LNCaP clone FGC (cell line): ENCODE measurements around the gene AFF2.

Experiments
- DNase-seq: peaks from one replicate; pipeline ENCODE4 v3.0.0-alpha.2; 2011; ENCODE audit warnings: low read depth
- H3K4me3 ChIP-seq: 2 replicates; pipeline ENCODE4 v1.5.1; 2011; ENCODE audit warnings: mild to moderate bottlenecking, low read depth, low read length, control low read depth
- CTCF ChIP-seq: IDR thresholded peaks from 2 replicates; pipeline ENCODE4 v1.5.1; 2012; ENCODE audit warnings: mild to moderate bottlenecking; ENCODE audit not compliant: control insufficient read depth, insufficient read depth; ENCODE audit errors: extremely low read depth

The AFF2 gene

GRCh38 chrX:148534291-148534690 is 33.9 kb downstream of the AFF2 start:
- DNase-seq, result no peak
- TF ChIP-seq CTCF, result no peak
- no peak overlapping the region for H3K4me3 ChIP-seq

GRCh38 chrX:148535639-148536038 is 35.2 kb downstream of the AFF2 start:
- TF ChIP-seq CTCF, result no peak
- H3K4me3 ChIP-seq, result no peak overlapping the region
- no peak for DNase-seq

GRCh38 chrX:148536961-148537360 is 36.5 kb downstream of the AFF2 start:
- TF ChIP-seq CTCF, result no peak
- DNase-seq, result no peak
- H3K4me3 ChIP-seq, result no peak overlapping the region

- TF ChIP-seq CTCF, result no peak
- no peak overlapping the region for H3K4me3 ChIP-seq
- DNase-seq, result no peak
Observed at GRCh38 chrX:148537556-148538182, 37.3 kb downstream of the AFF2 start.

- no peak overlapping the region for H3K4me3 ChIP-seq
- no peak for DNase-seq
- no peak for TF ChIP-seq CTCF
Observed at GRCh38 chrX:148538582-148538981, 38.2 kb downstream of the AFF2 start.

GRCh38 chrX:148540114-148540513 is 39.7 kb downstream of the AFF2 start:
- no peak for TF ChIP-seq CTCF
- H3K4me3 ChIP-seq, result no peak overlapping the region
- DNase-seq, result no peak
